Duodenal mucosa (tissue), 2 donors: Measurements from ENCODE around the gene DNASE2B.
A peak's percentile ranks its signal among the peaks of the same experiment; 100 is the strongest.

Experiments
- H3K27ac ChIP-seq: one replicate; pipeline ENCODE4 v1.7.0; 2013; ENCODE audit warnings: low read depth, low read length
- H3K27me3 ChIP-seq, 2 donors: one replicate each; pipeline ENCODE4 v1.7.0; 2013; ENCODE audit warnings: low read length in 2 of 2, control low read depth in 1 of 2; ENCODE audit not compliant: insufficient read depth in 2 of 2, control insufficient read depth in 1 of 2
- H3K36me3 ChIP-seq, 2 donors: one replicate each; pipeline ENCODE4 v1.7.0; 2013; ENCODE audit warnings: low read length in 2 of 2, control low read depth in 1 of 2; ENCODE audit not compliant: insufficient read depth in 2 of 2, control insufficient read depth in 1 of 2
- H3K4me1 ChIP-seq, 2 donors: one replicate each; pipeline ENCODE4 v1.7.0; 2013; ENCODE audit warnings: low read length in 2 of 2, control low read depth in 1 of 2; ENCODE audit not compliant: insufficient read depth in 2 of 2, control insufficient read depth in 1 of 2
- H3K4me3 ChIP-seq, 2 donors: one replicate each; pipeline ENCODE4 v1.7.0; 2013; ENCODE audit warnings: low read length in 2 of 2, low read depth in 1 of 2
- H3K9ac ChIP-seq, 2 donors: one replicate each; pipeline ENCODE4 v1.7.0; 2013; ENCODE audit warnings: low read length in 2 of 2, low read depth in 1 of 2
- H3K9me3 ChIP-seq, 2 donors: one replicate each; pipeline ENCODE4 v1.7.0; 2013; ENCODE audit warnings: low read length in 2 of 2, control low read depth in 1 of 2; ENCODE audit not compliant: control insufficient read depth in 1 of 2

The DNASE2B gene

DNA sequence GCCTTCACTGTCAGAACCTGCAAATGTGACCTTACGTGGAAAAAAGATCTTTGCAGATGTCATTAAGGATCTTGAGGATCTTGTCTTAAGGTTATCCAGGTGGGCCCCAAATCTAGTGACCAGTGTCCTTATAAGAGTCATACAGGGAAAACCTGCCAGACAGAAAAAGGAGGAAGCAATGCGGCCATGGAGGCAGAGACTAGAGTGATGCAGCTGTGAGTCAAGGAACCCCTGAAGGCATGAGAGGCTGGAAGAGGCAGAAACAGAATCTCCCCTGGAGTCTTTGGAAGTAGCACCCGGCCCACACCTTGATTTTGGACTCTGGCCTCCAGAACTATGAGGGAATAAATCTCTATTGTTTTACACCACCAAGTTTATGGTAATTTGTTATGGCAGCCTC, 36.5 kb upstream of the DNASE2B start:
- Histone ChIP-seq H3K4me1 (peaks cover 6 to 12% of the 10 kb centered on the region in 2 donors), H3K9ac (no peak overlapping the region), H3K27me3 (no peaks in the 10 kb centered on the region), H3K27ac (no peak overlapping the region), H3K9me3 (no peaks in the 10 kb centered on the region), H3K4me3 (no peak overlapping the region), H3K36me3 (no peaks in the 10 kb centered on the region)

DNA sequence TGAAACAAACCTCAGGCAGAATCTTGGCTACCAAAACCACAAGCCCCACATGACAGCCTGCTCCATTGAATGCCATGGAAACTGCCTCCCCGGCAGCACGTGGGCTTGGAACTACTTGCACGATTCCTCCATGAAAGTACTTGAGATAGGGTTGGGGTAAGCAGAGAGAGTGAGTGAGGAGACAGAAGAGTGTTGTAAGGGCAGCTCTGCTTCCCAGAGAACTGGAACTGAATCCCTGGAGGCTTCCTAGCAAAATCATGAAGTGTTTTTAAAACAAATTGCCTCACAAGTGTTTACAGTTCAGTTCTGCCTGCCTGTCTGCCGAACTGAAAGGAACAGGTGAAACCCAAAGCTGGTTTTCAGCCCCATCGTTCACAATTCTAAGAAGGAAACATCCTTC, 35.3 kb upstream of the DNASE2B start:
- Histone ChIP-seq H3K36me3 (no peaks in the 10 kb centered on the region), H3K4me3 (no peak overlapping the region), H3K9me3 (no peaks in the 10 kb centered on the region), H3K27ac (no peak overlapping the region), H3K9ac (no peak overlapping the region), H3K4me1 (peaks cover 6 to 12% of the 10 kb centered on the region in 2 donors), H3K27me3 (no peaks in the 10 kb centered on the region)

- Histone ChIP-seq H3K4me1 (peaks cover 6 to 12% of the 10 kb centered on the region in 2 donors), H3K4me3 (no peak overlapping the region), H3K27me3 (no peaks in the 10 kb centered on the region), H3K9ac (no peak overlapping the region), H3K27ac (no peak overlapping the region), H3K9me3 (no peaks in the 10 kb centered on the region), H3K36me3 (no peaks in the 10 kb centered on the region)
Measured at GRCh38 chr1:84363622-84364021, 34.7 kb upstream of the DNASE2B start.

GRCh38 chr1:84365225-84366221, 32.8 kb upstream of the DNASE2B start:
- Histone ChIP-seq H3K4me1 (peaks cover 6 to 12% of the 10 kb centered on the region in 2 donors), H3K27me3 (no peaks in the 10 kb centered on the region), H3K36me3 (no peaks in the 10 kb centered on the region), H3K9ac (no peak overlapping the region), H3K9me3 (no peaks in the 10 kb centered on the region), H3K4me3 (no peak overlapping the region), H3K27ac (peak overlapping the region; percentile 26)

GRCh38 chr1:84366786-84367185, 31.5 kb upstream of the DNASE2B start:
- no peaks in the 10 kb centered on the region for H3K27me3 ChIP-seq
- H3K4me1 ChIP-seq: peaks cover 6 to 12% of the 10 kb centered on the region in 2 donors
- no peak overlapping the region for H3K9ac ChIP-seq
- no peak overlapping the region for H3K4me3 ChIP-seq
- H3K36me3 ChIP-seq: no peaks in the 10 kb centered on the region
- no peaks in the 10 kb centered on the region for H3K9me3 ChIP-seq
- no peak overlapping the region for H3K27ac ChIP-seq

GRCh38 chr1:84367219-84367618, 31.1 kb upstream of the DNASE2B start:
- H3K4me3 ChIP-seq: no peak overlapping the region
- H3K9me3 ChIP-seq: no peaks in the 10 kb centered on the region
- no peak overlapping the region for H3K27ac ChIP-seq
- H3K36me3 ChIP-seq: no peaks in the 10 kb centered on the region
- H3K27me3 ChIP-seq: no peaks in the 10 kb centered on the region
- H3K4me1 ChIP-seq: peaks cover 6 to 12% of the 10 kb centered on the region in 2 donors
- H3K9ac ChIP-seq: no peak overlapping the region

- Histone ChIP-seq H3K27ac (no peak overlapping the region), H3K4me1 (peaks cover 6 to 12% of the 10 kb centered on the region in 2 donors), H3K9me3 (no peaks in the 10 kb centered on the region), H3K36me3 (no peaks in the 10 kb centered on the region), H3K27me3 (no peaks in the 10 kb centered on the region), H3K9ac (no peak overlapping the region), H3K4me3 (no peak overlapping the region)
Measured at GRCh38 chr1:84368441-84368840, 29.8 kb upstream of the DNASE2B start.

DNA sequence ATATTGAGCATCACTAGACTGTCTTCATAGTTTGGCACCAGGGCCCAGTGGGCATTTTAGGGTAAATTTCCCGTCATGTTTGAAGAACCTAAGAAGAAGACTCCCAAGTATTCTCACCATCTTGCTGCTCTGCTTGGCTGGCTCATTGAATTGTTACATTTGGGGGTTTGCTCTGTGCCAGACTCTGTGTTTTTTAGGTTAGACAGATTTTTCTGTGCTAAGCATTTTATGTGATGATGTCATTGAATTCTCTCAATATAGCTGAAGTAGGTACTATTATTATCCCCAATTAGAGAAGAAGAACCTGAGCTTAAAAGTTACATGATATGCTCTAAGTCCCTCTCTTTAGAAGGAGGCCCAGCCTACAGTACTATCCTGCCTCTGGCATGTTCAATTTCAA, 28.0 kb upstream of the DNASE2B start:
- H3K27ac ChIP-seq: no peak overlapping the region
- peaks cover 6 to 12% of the 10 kb centered on the region in 2 donors for H3K4me1 ChIP-seq
- no peak overlapping the region for H3K9ac ChIP-seq
- H3K9me3 ChIP-seq: no peaks in the 10 kb centered on the region
- H3K4me3 ChIP-seq: no peak overlapping the region
- no peaks in the 10 kb centered on the region for H3K36me3 ChIP-seq
- no peaks in the 10 kb centered on the region for H3K27me3 ChIP-seq

- Histone ChIP-seq H3K27me3 (no peaks in the 10 kb centered on the region), H3K36me3 (no peaks in the 10 kb centered on the region), H3K4me1 (peaks cover 6 to 9% of the 10 kb centered on the region in 2 donors), H3K9ac (no peak overlapping the region), H3K4me3 (no peak overlapping the region), H3K27ac (no peak overlapping the region), H3K9me3 (no peaks in the 10 kb centered on the region)
Measured at GRCh38 chr1:84370831-84371394, 27.4 kb upstream of the DNASE2B start.

GRCh38 chr1:84373436-84374141, 24.7 kb upstream of the DNASE2B start:
- Histone ChIP-seq H3K36me3 (no peaks in the 10 kb centered on the region), H3K27ac (no peak overlapping the region), H3K9me3 (no peaks in the 10 kb centered on the region)

More at GRCh38 chr1:84373436-84374141, 24.7 kb upstream of the DNASE2B start:
- Histone ChIP-seq H3K4me1 (no peaks in the 10 kb centered on the region), H3K9ac (no peak overlapping the region), H3K27me3 (no peaks in the 10 kb centered on the region), H3K4me3 (no peak overlapping the region)
